Neural cell (in vitro differentiated cells): Measurements from ENCODE around the gene SEPTIN6. TPM values are rescaled to one million over a fixed set of nuclear protein-coding genes. Genes with fewer than 3 reads are reported as not detected.

Source experiments
- H2AFZ ChIP-seq: fragments of 200-600, 300-800 bp; sonication (generic), shearing (Covaris generic); 2 replicates; pipeline ENCODE4 v1.6.0; 2014; ENCODE audit warnings: low read depth, mild to moderate bottlenecking, antibody characterized with exemption, low read length, moderate library complexity
- H3F3A ChIP-seq: fragments of 200-600 bp; shearing (Covaris generic); 2 replicates; pipeline ENCODE4 v1.6.1; 2016; ENCODE audit warnings: mild to moderate bottlenecking, moderate library complexity, mixed read lengths, antibody characterized with exemption, low read length; ENCODE audit not compliant: insufficient read depth, poor library complexity, severe bottlenecking
- H3K27ac ChIP-seq: fragments of 200-600, 300-800 bp; sonication (generic), shearing (Covaris generic); 2 replicates; pipeline ENCODE4 v1.5.1; 2014; ENCODE audit warnings: mild to moderate bottlenecking, low read length, moderate library complexity
- H3K27me3 ChIP-seq: fragments of 300-800, 200-600 bp; sonication (generic), shearing (Covaris generic); 2 replicates; pipeline ENCODE4 v1.6.0; 2014; ENCODE audit warnings: mild to moderate bottlenecking, low read depth, low read length, moderate library complexity; ENCODE audit not compliant: insufficient read depth
- H3K36me3 ChIP-seq: fragments of 300-800, 200-600 bp; sonication (generic), shearing (Covaris generic); 2 replicates; pipeline ENCODE4 v1.5.1; 2014; ENCODE audit warnings: mild to moderate bottlenecking, antibody characterized with exemption, low read length, moderate library complexity; ENCODE audit not compliant: insufficient read depth
- H3K4me2 ChIP-seq: fragments of 300-800, 200-600 bp; sonication (generic), shearing (Covaris generic); 2 replicates; pipeline ENCODE4 v1.6.0; 2014; ENCODE audit warnings: mild to moderate bottlenecking, low read length
- H3K4me3 ChIP-seq: fragments of 300-800, 200-600 bp; sonication (generic), shearing (Covaris generic); 2 replicates; pipeline ENCODE4 v1.5.1; 2014; ENCODE audit warnings: mild to moderate bottlenecking, low read length, moderate library complexity
- H3K79me2 ChIP-seq: fragments of 200-600 bp; shearing (Covaris generic); replicated peaks from 2 replicates; pipeline ENCODE4 v1.6.0; 2014; ENCODE audit warnings: mild to moderate bottlenecking, low read length, moderate library complexity; ENCODE audit not compliant: insufficient read depth
- H3K9ac ChIP-seq: fragments of 300-800, 200-600 bp; sonication (generic), shearing (Covaris generic); 2 replicates; pipeline ENCODE4 v1.6.1; 2016; ENCODE audit warnings: mild to moderate bottlenecking, low read length, mixed read lengths
- H3K9me2 ChIP-seq: fragments of 200-600 bp; shearing (Covaris generic); 2 replicates; pipeline ENCODE4 v1.6.1; 2016; ENCODE audit warnings: mild to moderate bottlenecking, low read length, mixed read lengths; ENCODE audit not compliant: insufficient read depth
- H3K9me3 ChIP-seq: fragments of 200-600, 300-800 bp; sonication (generic), shearing (Covaris generic); 2 replicates; pipeline ENCODE4 v1.6.1; 2016; ENCODE audit warnings: mild to moderate bottlenecking, mixed run types, low read length, moderate library complexity, mixed read lengths
- H4K20me1 ChIP-seq: fragments of 200-600 bp; shearing (Covaris generic); 2 replicates; pipeline ENCODE4 v1.6.1; 2016; ENCODE audit warnings: mild to moderate bottlenecking, mixed run types; ENCODE audit not compliant: insufficient read depth
- EP300 ChIP-seq: fragments of 450-650 bp; conservative IDR thresholded peaks from 2 replicates; pipeline ENCODE4 v1.6.1; 2014; ENCODE audit warnings: antibody characterized with exemption, mild to moderate bottlenecking, moderate library complexity; ENCODE audit not compliant: poor library complexity, severe bottlenecking
- EZH2 ChIP-seq: fragments of 200-600, 300-800 bp; shearing (Covaris generic), sonication (generic); IDR thresholded peaks from 2 replicates; pipeline ENCODE4 v1.6.1; 2014; ENCODE audit warnings: antibody characterized with exemption, low read length, borderline replicate concordance, mild to moderate bottlenecking; ENCODE audit not compliant: insufficient read depth, poor library complexity, severe bottlenecking
- MXI1 ChIP-seq: fragments of 450-650 bp; conservative IDR thresholded peaks from 2 replicates; pipeline ENCODE4 v1.6.1; 2014; ENCODE audit warnings: antibody characterized with exemption, mild to moderate bottlenecking; ENCODE audit not compliant: poor library complexity, severe bottlenecking
- POLR2AphosphoS5 ChIP-seq: IDR thresholded peaks from 2 replicates; pipeline ENCODE4 v1.6.1; 2012
- RAD21 ChIP-seq: fragments of 450-650 bp; conservative IDR thresholded peaks from 2 replicates; pipeline ENCODE4 v1.6.1; 2014; ENCODE audit warnings: antibody characterized with exemption, mild to moderate bottlenecking, moderate library complexity
- SMC3 ChIP-seq: fragments of 450-650 bp; conservative IDR thresholded peaks from 2 replicates; pipeline ENCODE4 v1.6.1; 2014; ENCODE audit warnings: antibody characterized with exemption, mild to moderate bottlenecking, moderate library complexity; ENCODE audit not compliant: poor library complexity
- TAF1 ChIP-seq: IDR thresholded peaks from 2 replicates; pipeline ENCODE4 v1.6.1; 2012; ENCODE audit warnings: low read depth
- polyA plus RNA-seq: library from polyadenylated mRNA; depleted of rRNA; stranded (reverse); fragments of >200 nt; gene quantifications from 2 replicates; pipeline ENCODE4 v1.2.3, GENCODE V29; 2014
- TF ChIP-seq, protein P1 (sequence below): fragments of 450-650 bp; IDR thresholded peaks from 2 replicates; pipeline ENCODE4 v1.5.1; 2014; ENCODE audit warnings: antibody characterized with exemption, mild to moderate bottlenecking, moderate library complexity; ENCODE audit not compliant: poor library complexity, severe bottlenecking
- TF ChIP-seq, protein P2 (sequence below): IDR thresholded peaks from 2 replicates; pipeline ENCODE4 v1.6.1; 2012; ENCODE audit warnings: borderline replicate concordance

SEPTIN6 gene
- polyA plus RNA-seq, 1 donor from 2014 or later, result 155 TPM

DNA sequence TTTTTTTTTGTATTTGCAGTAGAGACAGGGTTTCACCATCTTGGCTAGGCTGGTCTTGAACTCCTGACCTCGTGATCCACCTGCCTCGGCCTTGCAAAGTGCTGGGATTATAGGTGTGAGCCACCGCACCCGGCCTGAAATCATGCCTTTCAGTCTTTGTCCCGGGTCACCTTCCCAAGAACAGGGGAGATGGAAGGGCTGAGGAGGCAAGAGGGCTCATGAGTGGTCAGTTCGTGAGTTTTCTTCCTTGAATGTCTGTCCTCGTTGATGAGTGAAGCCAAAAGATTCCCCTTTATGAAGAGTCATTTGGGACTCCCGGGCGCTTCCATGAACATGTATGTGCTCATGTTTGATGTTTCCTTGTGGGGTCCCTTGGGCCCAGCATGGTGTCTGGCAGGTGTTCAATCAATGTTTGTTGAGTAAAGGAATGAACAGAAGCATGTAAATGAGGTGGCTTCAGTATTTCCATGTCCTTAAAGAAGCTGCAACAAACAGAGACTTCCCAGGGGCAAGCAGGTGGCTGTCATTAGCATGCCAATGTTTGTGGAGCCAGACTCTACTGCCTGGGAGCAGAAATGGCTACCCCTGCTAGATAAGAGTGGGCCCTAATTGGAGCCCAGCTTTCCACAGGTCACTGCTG lies 3.4 kb upstream of the SEPTIN6 start:
- H3K79me2 ChIP-seq, result peaks cover 9% of the 10 kb centered on the region
- no peak overlapping the region for H3K4me2 ChIP-seq
- no peaks in the 10 kb centered on the region for H4K20me1 ChIP-seq
- no peak overlapping the region for H3K9ac ChIP-seq
- H3K27ac ChIP-seq, result no peak overlapping the region
- H3K27me3 ChIP-seq, result no peaks in the 10 kb centered on the region
- H3K9me2 ChIP-seq, result no peaks in the 10 kb centered on the region
- no peaks in the 10 kb centered on the region for H3K9me3 ChIP-seq
- H3F3A ChIP-seq, result no peaks in the 10 kb centered on the region
- no peak for TF ChIP-seq RAD21
- no peak for TF ChIP-seq SMC3
- no peak overlapping the region for H2AFZ ChIP-seq
- H3K4me3 ChIP-seq, result no peak overlapping the region
- no peaks in the 10 kb centered on the region for H3K36me3 ChIP-seq

DNA sequence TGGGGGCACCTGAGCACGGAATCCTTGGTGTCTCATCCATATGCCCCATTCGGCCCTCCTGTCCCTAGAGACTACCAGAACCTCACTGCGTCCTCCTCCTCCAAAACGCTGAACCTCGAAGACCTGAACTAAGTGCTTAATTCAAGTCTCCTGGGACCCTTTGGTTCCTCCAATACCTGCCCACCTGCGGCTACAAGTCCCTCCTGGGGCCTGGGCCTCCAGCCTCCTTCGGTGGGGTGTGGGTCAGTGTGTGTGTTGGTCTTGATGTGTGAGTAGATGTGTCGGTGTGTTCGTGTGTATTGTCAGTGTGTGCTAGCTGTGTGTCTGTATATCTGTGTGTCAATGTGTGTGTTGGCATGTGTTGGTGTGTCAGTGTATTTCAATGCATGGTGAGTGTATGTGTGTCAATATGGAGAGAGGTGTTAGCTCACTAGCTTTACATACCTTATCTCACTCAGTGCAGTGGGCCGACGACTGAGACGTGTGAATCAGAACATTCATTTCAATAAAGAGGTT lies 2.6 kb upstream of the SEPTIN6 start:
- H3K36me3 ChIP-seq, result no peaks in the 10 kb centered on the region
- H3K27ac ChIP-seq, result no peak overlapping the region
- no peaks in the 10 kb centered on the region for H3F3A ChIP-seq
- no peak overlapping the region for H3K4me2 ChIP-seq
- no peak overlapping the region for H3K9ac ChIP-seq
- H3K27me3 ChIP-seq, result no peaks in the 10 kb centered on the region
- H3K4me3 ChIP-seq, result no peak overlapping the region
- H3K9me2 ChIP-seq, result no peaks in the 10 kb centered on the region
- H2AFZ ChIP-seq, result no peak overlapping the region
- no peak for TF ChIP-seq RAD21
- H3K79me2 ChIP-seq, result peaks cover 17% of the 10 kb centered on the region
- no peaks in the 10 kb centered on the region for H3K9me3 ChIP-seq
- H4K20me1 ChIP-seq, result no peaks in the 10 kb centered on the region

DNA sequence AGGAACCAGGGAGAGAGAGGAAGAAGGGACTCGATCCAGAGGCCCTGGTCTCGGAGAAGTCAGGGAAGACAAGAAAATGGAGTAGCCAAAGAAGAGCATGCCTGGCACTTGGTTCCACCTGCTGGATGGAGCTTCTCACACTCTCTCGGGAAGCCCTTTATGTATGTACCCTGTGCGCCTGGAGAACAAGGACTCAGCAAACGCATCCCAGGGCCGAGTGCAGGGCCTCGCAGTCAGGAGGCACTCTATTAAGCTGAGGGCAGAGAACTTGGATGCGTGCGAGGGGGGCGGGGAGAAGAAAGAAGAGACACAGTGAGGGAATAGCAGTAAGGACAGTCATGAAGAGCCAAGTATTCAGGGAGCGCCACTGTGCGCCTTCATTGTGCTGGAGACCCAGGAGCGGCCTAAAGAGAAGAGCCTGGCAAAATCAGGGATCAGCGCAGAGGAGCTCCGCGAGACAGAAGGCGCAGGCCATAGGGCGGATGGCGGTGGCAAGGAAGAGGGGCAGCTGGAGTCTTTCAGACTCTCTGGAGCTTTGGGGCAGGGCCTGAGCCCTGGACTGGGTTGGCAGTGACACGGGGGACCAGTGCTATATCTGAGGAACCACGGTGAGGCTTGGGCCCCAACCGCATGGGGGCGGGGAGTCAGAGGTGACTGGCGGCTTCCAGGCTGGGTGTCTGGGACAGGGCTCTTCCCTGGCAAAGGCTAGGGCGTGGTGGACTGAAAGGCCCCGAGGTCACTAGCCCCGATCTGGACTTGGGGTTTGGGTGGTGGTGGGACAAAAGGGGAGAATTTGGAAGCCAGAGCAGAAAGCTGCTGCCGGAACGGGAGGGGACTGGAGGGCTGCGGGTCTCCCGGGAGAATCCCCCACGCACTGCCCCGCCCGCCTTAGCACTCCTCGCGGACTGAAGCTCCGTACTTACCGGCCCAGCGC lies 1.9 kb upstream of the SEPTIN6 start:
- Histone ChIP-seq H3K27me3 (no peaks in the 10 kb centered on the region), H3K27ac (no peak overlapping the region), H3K9me3 (no peaks in the 10 kb centered on the region), H3K4me3 (no peak overlapping the region), H3F3A (no peaks in the 10 kb centered on the region), H3K36me3 (no peaks in the 10 kb centered on the region), H4K20me1 (no peaks in the 10 kb centered on the region), H3K9me2 (no peaks in the 10 kb centered on the region), H2AFZ (no peak overlapping the region), H3K79me2 (peaks cover 23% of the 10 kb centered on the region), H3K4me2 (no peak overlapping the region), H3K9ac (no peak overlapping the region)
- no peak for TF ChIP-seq MXI1

DNA sequence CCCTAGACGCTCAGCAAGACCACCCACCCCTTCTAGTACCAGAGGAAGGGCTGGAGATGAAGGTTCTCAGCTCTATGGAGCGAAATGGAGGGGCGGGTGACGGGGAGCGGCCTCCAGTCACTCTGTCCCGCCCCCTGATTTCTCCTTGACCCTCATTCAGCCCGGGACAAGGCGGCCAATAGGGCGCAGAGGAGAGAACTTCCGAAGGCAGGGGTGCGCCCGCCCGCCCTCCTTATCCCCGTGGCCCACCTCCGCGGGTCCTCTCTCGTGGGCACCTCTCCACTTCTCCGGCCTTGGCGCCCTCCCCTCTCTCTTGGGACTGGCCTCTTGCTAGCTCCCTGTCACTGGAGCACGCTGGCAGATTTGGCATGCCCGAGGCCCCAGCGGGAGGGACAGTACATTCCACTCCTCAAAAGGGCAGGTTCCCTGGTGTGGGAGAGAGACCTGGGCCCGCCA lies 1.1 kb upstream of the SEPTIN6 start:
- Histone ChIP-seq H3K27ac (no peak overlapping the region), H3K4me2 (no peak overlapping the region), H3K9ac (peak overlapping the region; percentile 82), H3K9me3 (no peaks in the 10 kb centered on the region), H4K20me1 (no peaks in the 10 kb centered on the region), H3K27me3 (no peaks in the 10 kb centered on the region), H3F3A (no peaks in the 10 kb centered on the region), H3K4me3 (peak overlapping the region; percentile 82), H3K36me3 (no peaks in the 10 kb centered on the region), H3K9me2 (no peaks in the 10 kb centered on the region), H3K79me2 (peaks cover 29% of the 10 kb centered on the region), H2AFZ (no peak overlapping the region)
- TF ChIP-seq MXI1 (no peak), SMC3 (no peak), RAD21 (no peak), EZH2 (no peak), TAF1 (no peak), POLR2AphosphoS5 (no peak), EP300 (no peak)
- TF ChIP-seq, protein P1, sequence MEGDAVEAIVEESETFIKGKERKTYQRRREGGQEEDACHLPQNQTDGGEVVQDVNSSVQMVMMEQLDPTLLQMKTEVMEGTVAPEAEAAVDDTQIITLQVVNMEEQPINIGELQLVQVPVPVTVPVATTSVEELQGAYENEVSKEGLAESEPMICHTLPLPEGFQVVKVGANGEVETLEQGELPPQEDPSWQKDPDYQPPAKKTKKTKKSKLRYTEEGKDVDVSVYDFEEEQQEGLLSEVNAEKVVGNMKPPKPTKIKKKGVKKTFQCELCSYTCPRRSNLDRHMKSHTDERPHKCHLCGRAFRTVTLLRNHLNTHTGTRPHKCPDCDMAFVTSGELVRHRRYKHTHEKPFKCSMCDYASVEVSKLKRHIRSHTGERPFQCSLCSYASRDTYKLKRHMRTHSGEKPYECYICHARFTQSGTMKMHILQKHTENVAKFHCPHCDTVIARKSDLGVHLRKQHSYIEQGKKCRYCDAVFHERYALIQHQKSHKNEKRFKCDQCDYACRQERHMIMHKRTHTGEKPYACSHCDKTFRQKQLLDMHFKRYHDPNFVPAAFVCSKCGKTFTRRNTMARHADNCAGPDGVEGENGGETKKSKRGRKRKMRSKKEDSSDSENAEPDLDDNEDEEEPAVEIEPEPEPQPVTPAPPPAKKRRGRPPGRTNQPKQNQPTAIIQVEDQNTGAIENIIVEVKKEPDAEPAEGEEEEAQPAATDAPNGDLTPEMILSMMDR, result no peak
- TF ChIP-seq, protein P2, sequence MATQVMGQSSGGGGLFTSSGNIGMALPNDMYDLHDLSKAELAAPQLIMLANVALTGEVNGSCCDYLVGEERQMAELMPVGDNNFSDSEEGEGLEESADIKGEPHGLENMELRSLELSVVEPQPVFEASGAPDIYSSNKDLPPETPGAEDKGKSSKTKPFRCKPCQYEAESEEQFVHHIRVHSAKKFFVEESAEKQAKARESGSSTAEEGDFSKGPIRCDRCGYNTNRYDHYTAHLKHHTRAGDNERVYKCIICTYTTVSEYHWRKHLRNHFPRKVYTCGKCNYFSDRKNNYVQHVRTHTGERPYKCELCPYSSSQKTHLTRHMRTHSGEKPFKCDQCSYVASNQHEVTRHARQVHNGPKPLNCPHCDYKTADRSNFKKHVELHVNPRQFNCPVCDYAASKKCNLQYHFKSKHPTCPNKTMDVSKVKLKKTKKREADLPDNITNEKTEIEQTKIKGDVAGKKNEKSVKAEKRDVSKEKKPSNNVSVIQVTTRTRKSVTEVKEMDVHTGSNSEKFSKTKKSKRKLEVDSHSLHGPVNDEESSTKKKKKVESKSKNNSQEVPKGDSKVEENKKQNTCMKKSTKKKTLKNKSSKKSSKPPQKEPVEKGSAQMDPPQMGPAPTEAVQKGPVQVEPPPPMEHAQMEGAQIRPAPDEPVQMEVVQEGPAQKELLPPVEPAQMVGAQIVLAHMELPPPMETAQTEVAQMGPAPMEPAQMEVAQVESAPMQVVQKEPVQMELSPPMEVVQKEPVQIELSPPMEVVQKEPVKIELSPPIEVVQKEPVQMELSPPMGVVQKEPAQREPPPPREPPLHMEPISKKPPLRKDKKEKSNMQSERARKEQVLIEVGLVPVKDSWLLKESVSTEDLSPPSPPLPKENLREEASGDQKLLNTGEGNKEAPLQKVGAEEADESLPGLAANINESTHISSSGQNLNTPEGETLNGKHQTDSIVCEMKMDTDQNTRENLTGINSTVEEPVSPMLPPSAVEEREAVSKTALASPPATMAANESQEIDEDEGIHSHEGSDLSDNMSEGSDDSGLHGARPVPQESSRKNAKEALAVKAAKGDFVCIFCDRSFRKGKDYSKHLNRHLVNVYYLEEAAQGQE, result no peak
